Sigmoid colon (tissue), 7 donors: ENCODE data around the gene ASB5. TPM values are rescaled to one million over a fixed set of nuclear protein-coding genes. Genes with fewer than 3 reads are reported as not detected.
A peak's percentile ranks its signal among the peaks of the same experiment; 100 is the strongest.

Experiments
- DNase-seq: peaks from one replicate; pipeline ENCODE4 v3.0.0-alpha.2; 2019
- H3K27ac ChIP-seq, 4 donors: fragments of 200-600 bp; sonication (generic); one replicate each; pipeline ENCODE4 v1.5.1; 2016 to 2019; ENCODE audit warnings: mild to moderate bottlenecking in 1 of 4
- H3K27me3 ChIP-seq, 3 donors: fragments of 200-600 bp; sonication (generic); one replicate each; pipeline ENCODE4 v1.5.1; 2019; ENCODE audit warnings: mild to moderate bottlenecking in 1 of 3
- H3K36me3 ChIP-seq, 4 donors: fragments of 200-600 bp; sonication (generic); one replicate each; pipeline ENCODE4 v1.5.1; 2016 to 2019
- H3K4me1 ChIP-seq, 4 donors: fragments of 200-600 bp; sonication (generic); one replicate each; pipeline ENCODE4 v1.5.1; 2017 to 2019
- H3K4me3 ChIP-seq, 4 donors: fragments of 200-600 bp; sonication (generic); one replicate each; pipeline ENCODE4 v1.5.1; 2017 to 2019; ENCODE audit warnings: mild to moderate bottlenecking in 2 of 4, moderate library complexity in 1 of 4
- H3K9me3 ChIP-seq, 4 donors: fragments of 200-600 bp in 3 of 4; sonication (generic) in 3 of 4; one replicate each; pipeline versions ENCODE4 v1.5.1 to v1.6.1; 2013 to 2019
- CTCF ChIP-seq, 4 experiments: fragments of 450-650 bp in 3 of 4; fragments of 200-600 bp in 1 of 4; IDR thresholded peaks; one replicate each; pipeline ENCODE4 v1.5.1; 2016 to 2019; ENCODE audit warnings: antibody characterized with exemption in 4 of 4, mild to moderate bottlenecking in 3 of 4, moderate library complexity in 2 of 4
- EP300 ChIP-seq, 4 donors: sonication (generic); formaldehyde crosslinking; IDR thresholded peaks; one replicate each; pipeline ENCODE4 v1.6.1; 2017; ENCODE audit warnings: antibody characterized with exemption in 4 of 4
- POLR2A ChIP-seq, 2 donors: fragments of 450-650 bp; IDR thresholded peaks; one replicate each; pipeline ENCODE4 v1.6.1; 2016; ENCODE audit warnings: antibody characterized with exemption in 2 of 2, mild to moderate bottlenecking in 2 of 2, moderate library complexity in 2 of 2
- POLR2AphosphoS5 ChIP-seq, 4 donors: sonication (generic); formaldehyde crosslinking; IDR thresholded peaks; one replicate each; pipeline ENCODE4 v1.6.1; 2017; ENCODE audit warnings: antibody characterized with exemption in 4 of 4
- WGBS, 2 donors: extraction: QIAGEN DNeasy Blood & Tissue Kit; methylation state at CpG; one replicate each; pipeline ENCODE4 v1.1.7; 2013; 5-methylcytosine and 5-hydroxymethylcytosine counted together
- intact Hi-C: fragments of 100-400 bp; cut with DNase I; formaldehyde crosslinking; loops from one replicate; pipeline ENCODE4 v1.15.1; 2023
- polyA plus RNA-seq, 3 donors: library from polyadenylated mRNA; stranded (reverse); fragments of 200-250 nt; gene quantifications; one replicate each; pipeline ENCODE4 v1.2.3, GENCODE V29; 2013
- total RNA-seq, 4 donors: library from RNA; depleted of rRNA; stranded (reverse); fragments of >200 nt; gene quantifications; one replicate each; pipeline ENCODE4 v1.1.0, GENCODE V29; 2016
- donor health status: healthy with polysubstance abuse.
- donor health status: Bipolar disorder and iron deficiency.
- donor health status: healthy.

The ASB5 gene
- total and polyA plus RNA-seq, 7 donors = 0.29 to 69.2 (median 35.2) TPM; not detected in 1

- intact Hi-C loops = no loop called here
- H3K36me3 ChIP-seq = no peaks in the 10 kb centered on the region
- no peaks in the 10 kb centered on the region for H3K9me3 ChIP-seq
- peak overlapping the region; percentile 43 to 70 (median 54) for H3K27ac ChIP-seq
- H3K4me1 ChIP-seq = peaks cover 0 to 34% (median 20%) of the 10 kb centered on the region in 4 donors
- no peak overlapping the region for H3K4me3 ChIP-seq
- 85 to 88% methylated on average over 5 of the region's 5 CpGs for WGBS, 2 donors
- no peaks in the 10 kb centered on the region for H3K27me3 ChIP-seq
- no peak for DNase-seq
- TF ChIP-seq EP300 (IDR thresholded peaks at IDR 0.05) = no peak
Measured at GRCh38 chr4:176259330-176260090, 9.5 kb downstream of the ASB5 start.

GRCh38 chr4:176258135-176258534 lies 10.9 kb downstream of the ASB5 start:
- Histone ChIP-seq H3K27me3 (no peaks in the 10 kb centered on the region), H3K9me3 (no peaks in the 10 kb centered on the region), H3K4me3 (no peak overlapping the region), H3K4me1 (peaks cover 0 to 34% (median 20%) of the 10 kb centered on the region in 4 donors), H3K27ac (peak overlapping the region in 3 of 4 donors; percentile 5 to 70 (median 60)), H3K36me3 (no peaks in the 10 kb centered on the region)
- DNase-seq = no peak
- no peak for TF ChIP-seq EP300 (IDR thresholded peaks at IDR 0.05)
- TF ChIP-seq POLR2AphosphoS5 (IDR thresholded peaks at IDR 0.05) = no peak
- no peak for TF ChIP-seq POLR2A (IDR thresholded peaks at IDR 0.05)
- no peak for TF ChIP-seq CTCF (IDR thresholded peaks at IDR 0.05)
- intact Hi-C loops = no loop called here
- 87% methylated on average over 3 of the region's 3 CpGs for WGBS, 2 donors

DNA sequence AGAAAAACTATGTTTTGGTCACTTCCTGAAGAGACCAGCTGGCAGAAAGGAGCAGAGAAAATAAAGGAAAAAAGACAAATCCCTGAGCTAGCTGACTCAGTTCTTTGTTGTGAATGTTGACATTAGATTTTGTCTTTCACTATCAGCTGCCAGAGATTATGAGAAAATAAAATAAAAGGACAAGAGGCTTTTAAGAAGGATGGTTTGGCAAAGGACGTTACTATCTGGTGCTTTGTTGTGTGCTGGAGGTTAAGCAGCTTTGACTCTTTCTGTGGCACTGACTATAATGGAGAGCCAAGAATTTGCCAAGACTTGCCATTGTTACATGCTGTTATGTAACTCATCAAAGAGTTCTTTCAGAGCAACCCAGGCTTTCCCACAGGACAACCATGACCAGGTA lies 12.1 kb downstream of the ASB5 start:
- peaks cover 0 to 34% (median 20%) of the 10 kb centered on the region in 4 donors for H3K4me1 ChIP-seq
- H3K27me3 ChIP-seq = no peaks in the 10 kb centered on the region
- H3K9me3 ChIP-seq = no peaks in the 10 kb centered on the region
- peak overlapping the region in 3 of 4 donors; percentile 45 to 70 (median 60) for H3K27ac ChIP-seq
- TF ChIP-seq CTCF (IDR thresholded peaks at IDR 0.05) (no peak), POLR2A (IDR thresholded peaks at IDR 0.05) (no peak), EP300 (IDR thresholded peaks at IDR 0.05) (no peak), POLR2AphosphoS5 (IDR thresholded peaks at IDR 0.05) (no peak)
- 45 to 49% methylated on average over 1 of the region's 1 CpG for WGBS, 2 donors
- intact Hi-C loops = no loop called here
- no peaks in the 10 kb centered on the region for H3K36me3 ChIP-seq
- H3K4me3 ChIP-seq = no peak overlapping the region
- DNase-seq = no peak

DNA sequence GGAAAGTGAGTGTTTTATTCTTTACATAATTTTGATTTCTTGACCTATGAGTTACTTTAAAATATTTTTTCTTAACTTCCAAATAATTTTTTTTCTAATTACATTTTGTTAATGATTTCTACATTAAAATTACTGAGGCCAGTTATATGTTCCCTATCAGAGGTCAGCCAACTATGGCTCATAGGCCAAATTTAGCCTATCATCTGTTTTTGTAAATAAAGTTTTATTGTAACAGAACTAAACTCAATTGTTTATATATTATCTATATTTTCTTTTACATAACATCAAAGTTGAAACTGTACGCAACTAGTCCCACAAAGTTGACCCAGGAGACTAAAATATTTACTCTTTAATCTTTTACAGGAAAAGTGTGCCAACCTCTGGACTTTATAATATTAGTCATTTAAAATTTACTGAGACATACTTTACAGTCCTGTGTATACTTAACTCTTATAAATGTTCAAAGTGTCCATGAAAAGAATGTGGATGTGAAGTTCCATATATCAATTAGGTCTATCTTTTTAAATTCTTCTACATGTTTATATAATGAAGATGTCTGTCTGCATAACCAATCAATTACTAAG lies 26.2 kb downstream of the ASB5 start:
- WGBS, 2 donors = 83 to 87% methylated on average over 1 of the region's 1 CpG
- H3K9me3 ChIP-seq = no peaks in the 10 kb centered on the region
- H3K36me3 ChIP-seq = no peaks in the 10 kb centered on the region

More for the DNA sequence above, 26.2 kb downstream of the ASB5 start:
- TF ChIP-seq POLR2AphosphoS5 (IDR thresholded peaks at IDR 0.05) (peak; percentile 9 to 62 (median 30)), EP300 (IDR thresholded peaks at IDR 0.05) (peak in 1 of 4 donors; percentile 29), CTCF (IDR thresholded peaks at IDR 0.05) (no peak), POLR2A (IDR thresholded peaks at IDR 0.05) (no peak)
- Histone ChIP-seq H3K27me3 (no peaks in the 10 kb centered on the region), H3K4me1 (peaks cover 0 to 37% (median 17%) of the 10 kb centered on the region in 4 donors), H3K27ac (peak overlapping the region in 3 of 4 donors; percentile 63 to 90 (median 88)), H3K4me3 (no peak overlapping the region)
- intact Hi-C loops = no loop called here
- DNase-seq = no peak
